ENCODE results near the gene DHRS7.
A peak's percentile ranks its signal among the peaks of the same experiment; 100 is the strongest.
"Not testable (repeated sequence)": the region's sequence is repeated elsewhere in the genome, so short reads cannot be mapped to it uniquely, and the experiment has no call there.

The DHRS7 gene

DNA sequence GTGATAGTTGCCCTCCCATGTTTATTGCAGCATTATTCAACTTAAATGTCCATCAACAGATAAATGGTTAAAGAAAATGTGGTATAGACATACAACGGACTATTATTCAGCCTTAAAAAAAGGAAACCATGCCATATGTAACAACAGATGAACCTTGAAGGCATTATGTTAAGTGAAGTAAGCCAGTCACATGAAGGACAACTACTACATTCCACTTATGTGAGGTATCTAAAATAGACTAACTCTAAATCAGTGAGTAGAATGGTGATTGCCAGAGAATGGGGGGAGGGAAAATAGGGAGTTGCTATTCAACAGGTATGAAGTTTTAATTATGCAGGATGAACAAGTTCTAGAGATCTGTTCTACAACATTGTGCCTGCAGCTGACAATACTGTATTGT lies 63.4 kb downstream of the DHRS7 start:
- DNase-seq, result no peak
- in situ Hi-C loops (cut with HindIII; ENCODE audit: low pct_ligation_motif_present, low sequenced_read_pairs), result no loop called here
- Histone ChIP-seq H3K4me3 (ENCODE audit: low read depth, low read length) (no peak overlapping the region), H3K27ac (no peak overlapping the region), H3K27me3 (replicated peaks) (no peaks in the 10 kb centered on the region), H3K36me3 (replicated peaks) (peaks cover 2% of the 10 kb centered on the region)
- TF ChIP-seq, protein P1, sequence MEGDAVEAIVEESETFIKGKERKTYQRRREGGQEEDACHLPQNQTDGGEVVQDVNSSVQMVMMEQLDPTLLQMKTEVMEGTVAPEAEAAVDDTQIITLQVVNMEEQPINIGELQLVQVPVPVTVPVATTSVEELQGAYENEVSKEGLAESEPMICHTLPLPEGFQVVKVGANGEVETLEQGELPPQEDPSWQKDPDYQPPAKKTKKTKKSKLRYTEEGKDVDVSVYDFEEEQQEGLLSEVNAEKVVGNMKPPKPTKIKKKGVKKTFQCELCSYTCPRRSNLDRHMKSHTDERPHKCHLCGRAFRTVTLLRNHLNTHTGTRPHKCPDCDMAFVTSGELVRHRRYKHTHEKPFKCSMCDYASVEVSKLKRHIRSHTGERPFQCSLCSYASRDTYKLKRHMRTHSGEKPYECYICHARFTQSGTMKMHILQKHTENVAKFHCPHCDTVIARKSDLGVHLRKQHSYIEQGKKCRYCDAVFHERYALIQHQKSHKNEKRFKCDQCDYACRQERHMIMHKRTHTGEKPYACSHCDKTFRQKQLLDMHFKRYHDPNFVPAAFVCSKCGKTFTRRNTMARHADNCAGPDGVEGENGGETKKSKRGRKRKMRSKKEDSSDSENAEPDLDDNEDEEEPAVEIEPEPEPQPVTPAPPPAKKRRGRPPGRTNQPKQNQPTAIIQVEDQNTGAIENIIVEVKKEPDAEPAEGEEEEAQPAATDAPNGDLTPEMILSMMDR (IDR thresholded peaks at IDR 0.05; ENCODE audit: low read depth, low read length, missing control alignments), result no peak

DNA sequence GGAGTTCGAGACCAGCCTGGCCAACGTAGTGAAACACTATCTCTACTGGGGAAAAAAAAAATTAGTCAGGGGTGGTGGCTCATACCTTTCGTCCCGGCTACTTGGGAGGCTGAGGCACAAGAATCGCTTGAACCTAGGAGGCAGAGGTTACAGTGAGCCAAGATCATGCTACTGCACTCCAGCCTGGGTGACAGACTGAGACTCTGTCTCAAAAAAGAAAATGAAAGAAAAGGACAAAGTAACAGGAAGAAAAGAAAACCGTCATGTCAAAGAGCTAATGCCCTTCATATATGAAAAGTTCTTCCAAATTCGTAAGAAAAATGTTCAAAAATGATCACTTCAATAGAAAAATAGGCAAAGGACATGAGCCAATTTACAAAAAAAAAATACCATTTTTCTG lies 65.3 kb downstream of the DHRS7 start:
- H3K27me3 ChIP-seq (replicated peaks); DNase-seq; H3K27ac ChIP-seq; in situ Hi-C loops (cut with HindIII; ENCODE audit: low pct_ligation_motif_present, low sequenced_read_pairs); H3K36me3 ChIP-seq (replicated peaks); H3K4me3 ChIP-seq (ENCODE audit: low read depth, low read length): not testable (repeated sequence)

DNA sequence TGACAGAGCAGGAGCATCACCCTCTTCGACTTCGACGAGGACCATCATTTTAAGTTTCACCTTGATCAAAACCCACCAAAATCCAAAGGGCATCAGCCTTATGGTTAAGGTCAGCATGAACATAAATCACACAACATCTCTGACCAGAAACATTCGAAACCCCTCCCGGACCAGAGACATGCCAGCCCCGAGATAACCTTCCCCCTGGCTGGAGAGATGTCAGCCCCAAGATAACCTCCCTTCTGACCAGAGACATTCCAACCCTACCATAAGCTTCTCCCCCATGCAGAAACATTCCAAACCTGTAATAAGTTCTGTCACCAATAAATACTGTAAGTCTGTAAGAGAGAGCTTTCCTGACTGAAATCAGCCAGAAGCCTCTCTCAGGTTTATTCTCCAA lies 67.2 kb downstream of the DHRS7 start:
- peaks cover 2% of the 10 kb centered on the region for H3K36me3 ChIP-seq (replicated peaks)
- no peak overlapping the region for H3K27ac ChIP-seq
- no peak overlapping the region for H3K4me3 ChIP-seq (ENCODE audit: low read depth, low read length)
- in situ Hi-C loops (cut with HindIII; ENCODE audit: low pct_ligation_motif_present, low sequenced_read_pairs), result no loop called here
- no peak for DNase-seq
- no peaks in the 10 kb centered on the region for H3K27me3 ChIP-seq (replicated peaks)
- TF ChIP-seq, protein P1 (IDR thresholded peaks at IDR 0.05; ENCODE audit: low read depth, low read length, missing control alignments), result no peak

DNA sequence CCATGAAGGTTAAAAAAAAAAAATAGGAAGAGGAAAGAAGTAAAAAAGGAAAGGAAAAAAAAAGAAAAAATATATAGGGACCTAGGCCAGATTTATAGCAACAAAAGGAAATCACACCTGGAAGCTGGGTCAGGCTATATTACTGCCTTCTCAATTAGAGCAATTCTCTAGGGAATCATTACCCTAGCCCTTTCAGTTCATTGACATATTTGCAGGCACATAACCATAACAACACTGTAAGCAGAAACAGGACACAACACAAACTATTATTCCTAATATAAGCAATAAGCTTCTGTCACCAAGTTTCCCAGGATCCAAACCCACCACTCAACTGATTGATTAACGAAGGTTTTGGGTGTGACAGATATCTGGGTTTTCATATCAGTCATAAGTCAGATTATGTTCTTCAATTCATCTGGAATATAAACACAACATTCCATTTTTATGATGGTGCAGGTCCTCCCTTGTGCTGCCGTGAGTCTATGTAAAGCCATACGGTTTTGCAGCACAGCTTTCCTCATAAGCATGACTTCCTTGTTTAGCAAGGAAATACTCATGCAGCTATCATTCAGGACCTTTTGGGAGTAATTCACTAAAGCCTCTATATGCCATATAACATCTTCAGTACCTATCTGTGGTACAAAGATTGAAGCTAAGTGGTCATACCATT lies 69.3 kb downstream of the DHRS7 start:
- Histone ChIP-seq H3K27ac (peak overlapping the region; percentile 59), H3K27me3 (replicated peaks) (no peaks in the 10 kb centered on the region), H3K4me3 (ENCODE audit: low read depth, low read length) (no peak overlapping the region), H3K36me3 (replicated peaks) (peaks cover 2% of the 10 kb centered on the region)
- DNase-seq, result peak; percentile 71
- TF ChIP-seq, protein P1 (IDR thresholded peaks at IDR 0.05; ENCODE audit: low read depth, low read length, missing control alignments), result no peak
- in situ Hi-C loops (cut with HindIII; ENCODE audit: low pct_ligation_motif_present, low sequenced_read_pairs), result no loop called here

DNA sequence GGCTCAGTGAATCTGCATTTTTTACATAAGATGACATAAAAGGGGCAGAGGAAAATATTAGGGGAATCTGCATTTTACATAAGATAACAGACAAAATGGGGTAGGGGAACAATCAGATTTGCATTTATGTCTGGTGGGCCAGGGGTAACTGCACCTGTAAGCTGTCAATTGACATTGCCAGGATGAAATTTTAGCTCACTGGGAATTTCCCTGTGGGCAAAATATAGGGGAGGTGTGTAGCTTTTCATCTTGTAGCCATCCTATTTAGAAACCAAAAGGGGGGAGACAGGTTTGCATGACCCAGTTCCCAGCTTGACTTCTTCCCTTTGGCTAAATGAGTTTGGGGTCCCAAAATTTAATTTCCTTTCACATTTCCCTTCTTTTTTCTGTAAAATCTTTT lies 70.0 kb downstream of the DHRS7 start:
- in situ Hi-C loops (cut with HindIII; ENCODE audit: low pct_ligation_motif_present, low sequenced_read_pairs), result no loop called here
- H3K36me3 ChIP-seq (replicated peaks), result peaks cover 2% of the 10 kb centered on the region
- H3K4me3 ChIP-seq (ENCODE audit: low read depth, low read length), result no peak overlapping the region
- H3K27me3 ChIP-seq (replicated peaks), result no peaks in the 10 kb centered on the region
- H3K27ac ChIP-seq, result peak overlapping the region; percentile 59
- TF ChIP-seq, protein P1 (IDR thresholded peaks at IDR 0.05; ENCODE audit: low read depth, low read length, missing control alignments), result no peak
- DNase-seq, result no peak

DNA sequence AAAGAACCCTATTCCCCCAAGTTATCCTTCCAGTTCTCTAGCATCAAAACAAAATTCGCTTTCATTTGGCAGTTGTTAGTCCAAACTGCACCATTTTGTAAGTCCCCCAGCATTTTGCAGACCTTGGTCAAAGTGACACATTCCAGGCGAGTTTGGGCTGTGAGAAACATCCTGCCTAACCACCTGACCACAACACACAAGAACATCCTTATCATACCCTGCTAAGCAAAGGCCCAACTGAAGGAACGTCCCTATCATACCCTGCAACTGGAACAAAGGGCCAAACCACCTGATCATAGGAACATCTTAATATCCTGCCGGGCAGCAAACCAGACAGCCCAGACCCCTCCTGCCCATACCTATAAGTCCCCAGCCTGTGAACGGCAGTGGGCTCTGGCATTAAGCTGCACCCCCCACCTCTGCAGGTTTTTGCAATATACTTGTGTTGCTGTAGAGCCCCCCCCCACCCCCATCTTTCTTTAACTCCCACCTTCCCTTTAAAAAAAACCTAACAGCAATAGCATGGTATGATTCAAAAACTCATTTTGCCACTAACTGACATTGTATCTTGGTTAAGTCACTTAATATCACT lies 70.8 kb downstream of the DHRS7 start:
- TF ChIP-seq, protein P1 (IDR thresholded peaks at IDR 0.05; ENCODE audit: low read depth, low read length, missing control alignments), result no peak
- peak; percentile 80 for DNase-seq

More for the DNA sequence above, 70.8 kb downstream of the DHRS7 start:
- Histone ChIP-seq H3K27ac (peak overlapping the region; percentile 96), H3K4me3 (ENCODE audit: low read depth, low read length) (peak overlapping the region; percentile 86), H3K36me3 (replicated peaks) (peaks cover 2% of the 10 kb centered on the region), H3K27me3 (replicated peaks) (no peaks in the 10 kb centered on the region)
- in situ Hi-C loops (cut with HindIII; ENCODE audit: low pct_ligation_motif_present, low sequenced_read_pairs), result no loop called here

Data from brain microvascular endothelial cell (primary cell).